Measurements from ENCODE around the gene GCLC. TPM values are rescaled to one million over a fixed set of nuclear protein-coding genes. Genes with fewer than 3 reads are reported as not detected.

GCLC gene
- total and polyA plus RNA-seq, 9 of the 15 experiments (the other 6 are each of a cell fraction or from before 2014, with no cell fraction given) = 3.9 to 20.0 (median 9.4) TPM

GRCh38 chr6:53529324-53530036 is 15.4 kb downstream of the GCLC start (continued):
- TF ChIP-seq, protein P1, sequence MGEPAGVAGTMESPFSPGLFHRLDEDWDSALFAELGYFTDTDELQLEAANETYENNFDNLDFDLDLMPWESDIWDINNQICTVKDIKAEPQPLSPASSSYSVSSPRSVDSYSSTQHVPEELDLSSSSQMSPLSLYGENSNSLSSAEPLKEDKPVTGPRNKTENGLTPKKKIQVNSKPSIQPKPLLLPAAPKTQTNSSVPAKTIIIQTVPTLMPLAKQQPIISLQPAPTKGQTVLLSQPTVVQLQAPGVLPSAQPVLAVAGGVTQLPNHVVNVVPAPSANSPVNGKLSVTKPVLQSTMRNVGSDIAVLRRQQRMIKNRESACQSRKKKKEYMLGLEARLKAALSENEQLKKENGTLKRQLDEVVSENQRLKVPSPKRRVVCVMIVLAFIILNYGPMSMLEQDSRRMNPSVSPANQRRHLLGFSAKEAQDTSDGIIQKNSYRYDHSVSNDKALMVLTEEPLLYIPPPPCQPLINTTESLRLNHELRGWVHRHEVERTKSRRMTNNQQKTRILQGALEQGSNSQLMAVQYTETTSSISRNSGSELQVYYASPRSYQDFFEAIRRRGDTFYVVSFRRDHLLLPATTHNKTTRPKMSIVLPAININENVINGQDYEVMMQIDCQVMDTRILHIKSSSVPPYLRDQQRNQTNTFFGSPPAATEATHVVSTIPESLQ (CRISPR knock-in tag; IDR thresholded peaks at IDR 0.05) = no peak
- TF ChIP-seq, protein P2, sequence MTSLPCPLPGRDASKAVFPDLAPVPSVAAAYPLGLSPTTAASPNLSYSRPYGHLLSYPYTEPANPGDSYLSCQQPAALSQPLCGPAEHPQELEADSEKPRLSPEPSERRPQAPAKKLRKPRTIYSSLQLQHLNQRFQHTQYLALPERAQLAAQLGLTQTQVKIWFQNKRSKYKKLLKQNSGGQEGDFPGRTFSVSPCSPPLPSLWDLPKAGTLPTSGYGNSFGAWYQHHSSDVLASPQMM (CRISPR knock-in tag; IDR thresholded peaks at IDR 0.05) = no peak
- TF ChIP-seq CBX2 (IDR thresholded peaks at IDR 0.05; ENCODE audit: insufficient read depth, low read length, poor library complexity, severe bottlenecking) = no peak
- no peak for TF ChIP-seq GTF2F1 (IDR thresholded peaks at IDR 0.05; ENCODE audit: low read depth, low read length)
- no peak for TF ChIP-seq CREB1 (IDR thresholded peaks at IDR 0.05)
- no peak for TF ChIP-seq CREB1 (CRISPR knock-in tag; IDR thresholded peaks at IDR 0.05)
- TF ChIP-seq, protein P3, sequence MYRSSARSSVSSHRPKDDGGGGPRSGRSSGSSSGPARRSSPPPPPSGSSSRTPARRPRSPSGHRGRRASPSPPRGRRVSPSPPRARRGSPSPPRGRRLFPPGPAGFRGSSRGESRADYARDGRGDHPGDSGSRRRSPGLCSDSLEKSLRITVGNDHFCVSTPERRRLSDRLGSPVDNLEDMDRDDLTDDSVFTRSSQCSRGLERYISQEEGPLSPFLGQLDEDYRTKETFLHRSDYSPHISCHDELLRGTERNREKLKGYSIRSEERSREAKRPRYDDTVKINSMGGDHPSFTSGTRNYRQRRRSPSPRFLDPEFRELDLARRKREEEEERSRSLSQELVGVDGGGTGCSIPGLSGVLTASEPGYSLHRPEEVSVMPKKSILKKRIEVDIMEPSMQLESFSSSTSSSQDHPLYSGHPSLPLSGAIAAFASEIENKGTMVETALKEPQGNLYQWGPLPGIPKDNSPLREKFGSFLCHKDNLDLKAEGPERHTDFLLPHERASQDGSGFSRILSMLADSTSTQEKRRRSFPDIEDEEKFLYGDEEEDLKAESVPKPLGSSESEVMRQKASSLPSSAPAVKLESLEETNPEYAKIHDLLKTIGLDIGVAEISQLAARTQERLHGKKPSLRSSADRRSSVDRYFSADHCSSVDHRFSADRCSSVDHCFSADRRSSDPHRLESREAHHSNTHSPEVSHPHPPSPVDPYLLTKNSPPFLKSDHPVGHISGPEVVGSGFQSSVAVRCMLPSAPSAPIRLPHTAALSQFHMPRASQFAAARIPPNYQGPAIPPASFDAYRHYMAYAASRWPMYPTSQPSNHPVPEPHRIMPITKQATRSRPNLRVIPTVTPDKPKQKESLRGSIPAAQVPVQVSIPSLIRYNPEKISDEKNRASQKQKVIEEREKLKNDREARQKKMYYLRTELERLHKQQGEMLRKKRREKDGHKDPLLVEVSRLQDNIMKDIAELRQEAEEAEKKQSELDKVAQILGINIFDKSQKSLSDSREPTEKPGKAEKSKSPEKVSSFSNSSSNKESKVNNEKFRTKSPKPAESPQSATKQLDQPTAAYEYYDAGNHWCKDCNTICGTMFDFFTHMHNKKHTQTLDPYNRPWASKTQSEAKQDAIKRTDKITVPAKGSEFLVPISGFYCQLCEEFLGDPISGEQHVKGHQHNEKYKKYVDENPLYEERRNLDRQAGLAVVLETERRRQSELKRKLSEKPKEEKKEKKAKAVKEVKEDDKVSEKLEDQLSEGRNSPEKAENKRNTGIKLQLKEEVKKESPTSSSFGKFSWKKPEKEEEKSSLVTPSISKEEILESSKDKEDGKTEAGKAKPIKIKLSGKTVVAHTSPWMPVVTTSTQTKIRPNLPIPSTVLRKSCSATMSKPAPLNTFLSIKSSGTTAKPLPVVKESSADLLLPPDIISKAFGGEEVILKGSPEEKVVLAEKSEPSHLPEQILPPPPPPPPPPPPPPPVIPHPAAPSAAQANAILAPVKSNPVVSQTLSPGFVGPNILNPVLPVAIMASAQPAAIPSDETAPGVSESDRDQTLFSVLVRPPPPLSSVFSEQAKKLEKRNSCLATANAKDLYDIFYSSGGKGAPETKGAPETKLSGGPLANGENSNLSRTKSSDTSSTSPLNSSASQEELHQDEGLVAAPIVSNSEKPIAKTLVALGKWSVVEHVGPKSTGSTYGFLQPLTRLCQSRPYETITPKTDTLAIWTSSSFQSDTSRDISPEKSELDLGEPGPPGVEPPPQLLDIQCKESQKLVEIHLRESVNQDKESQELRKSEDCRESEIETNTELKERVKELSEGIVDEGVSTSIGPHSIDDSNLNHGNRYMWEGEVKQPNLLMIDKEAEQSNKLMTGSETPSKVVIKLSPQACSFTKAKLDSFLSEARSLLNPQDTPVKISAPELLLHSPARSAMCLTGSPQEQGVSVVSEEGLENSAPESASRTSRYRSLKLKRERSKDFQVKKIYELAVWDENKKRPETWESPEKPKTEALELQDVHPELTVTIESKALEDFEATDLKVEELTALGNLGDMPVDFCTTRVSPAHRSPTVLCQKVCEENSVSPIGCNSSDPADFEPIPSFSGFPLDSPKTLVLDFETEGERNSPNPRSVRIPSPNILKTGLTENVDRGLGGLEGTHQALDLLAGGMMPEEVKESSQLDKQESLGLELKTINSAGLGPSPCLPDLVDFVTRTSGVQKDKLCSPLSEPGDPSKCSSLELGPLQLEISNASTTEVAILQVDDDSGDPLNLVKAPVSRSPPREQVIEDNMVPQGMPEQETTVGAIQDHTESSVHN (IDR thresholded peaks at IDR 0.05; ENCODE audit: borderline replicate concordance in 1 of 2, low read depth in 1 of 2) = no peak
- TF ChIP-seq TBP (optimal IDR thresholded peaks at IDR 0.05; ENCODE audit: low read depth, low read length) = no peak
- TF ChIP-seq KDM4B (IDR thresholded peaks at IDR 0.05; ENCODE audit: borderline replicate concordance in 2 of 2, low read depth in 1 of 2) = no peak
- no peak for TF ChIP-seq HNRNPH1 (optimal IDR thresholded peaks at IDR 0.05; ENCODE audit: low read depth, low read length)
- TF ChIP-seq CBFA2T3 (IDR thresholded peaks at IDR 0.05) = no peak
- TF ChIP-seq PML (IDR thresholded peaks at IDR 0.05; ENCODE audit: low read length) = no peak

Measured in K562 (cell line).